Activated CD8-positive, alpha-beta T cell treated with anti-CD3 and anti-CD28 coated beads, Interleukin-2, amount 10 ng/mL, durations not matched to agents 7 days and 5 days (primary cell): ENCODE data around the gene IFNGR2. TPM values are rescaled to one million over a fixed set of nuclear protein-coding genes. Genes with fewer than 3 reads are reported as not detected.
"Not testable (repeated sequence)": the region's sequence is repeated elsewhere in the genome, so short reads cannot be mapped to it uniquely, and the experiment has no call there.

Experiments used
- ATAC-seq: fragments of 150-1000 bp; cut with Tn5 transposase; one replicate; pipeline ENCODE4 v1.10.0; 2021; ENCODE audit warnings: moderate library complexity
- CTCF ChIA-PET: fragments of 350-600 bp; sonication (Branson Sonifier 250); formaldehyde crosslinking; loops from one replicate; lab custom pipeline; 2021; ENCODE audit warnings: antibody characterized with exemption; lab: Charles Lee
- POLR2A ChIA-PET: fragments of 350-600 bp; sonication (Branson Sonifier 250); formaldehyde crosslinking; loops from one replicate; lab custom pipeline; 2021; ENCODE audit warnings: antibody characterized with exemption; lab: Charles Lee
- DNase-seq: peaks from one replicate; pipeline ENCODE4 v3.0.0-alpha.2; 2020
- H3K27ac Mint-ChIP-seq: one replicate; pipeline ENCODE4 v1.8.0; 2021; ENCODE audit warnings: mild to moderate bottlenecking, mixed read lengths
- H3K27me3 Mint-ChIP-seq: one replicate; pipeline ENCODE4 v1.8.0; 2021; ENCODE audit warnings: low read depth, mixed read lengths
- H3K36me3 Mint-ChIP-seq: one replicate; pipeline ENCODE4 v1.8.0; 2021; ENCODE audit warnings: low read depth, mixed read lengths
- H3K4me1 Mint-ChIP-seq: one replicate; pipeline ENCODE4 v1.8.0; 2021; ENCODE audit warnings: low read depth, mixed read lengths
- H3K4me3 Mint-ChIP-seq: one replicate; pipeline ENCODE4 v1.8.0; 2021; ENCODE audit warnings: mild to moderate bottlenecking, mixed read lengths
- H3K9me3 Mint-ChIP-seq: one replicate; pipeline ENCODE4 v1.8.0; 2022; ENCODE audit warnings: mixed read lengths; ENCODE audit not compliant: insufficient read depth
- total RNA-seq, 2 experiments: library from RNA; stranded (reverse); gene quantifications; one replicate each; pipeline ENCODE4 v1.2.3, GENCODE V29; 2021

IFNGR2 gene
- total RNA-seq, 2 experiments from 2014 or later = 6.5 to 8.2 TPM

GRCh38 chr21:33403786-33404585, 773 bp downstream of the IFNGR2 start:
- ChIA-PET CTCF (interaction anchor here (0.7 to 1.6 kb wide), 4 partner anchors 9 to 207 kb away, joined by 3 to 4 read pairs (median 3); no protein-coding TSS in a partner anchor), POLR2A (no interaction called here)
- ATAC-seq (peak; percentile 29), DNase-seq (no peak)
- peak overlapping the region; percentile 77 for H3K27ac Mint-ChIP-seq
- peaks cover 7% of the 10 kb centered on the region for H3K36me3 Mint-ChIP-seq
- no peaks in the 10 kb centered on the region for H3K9me3 Mint-ChIP-seq
- peaks cover 24% of the 10 kb centered on the region for H3K27me3 Mint-ChIP-seq
- H3K4me3 Mint-ChIP-seq = peak overlapping the region; percentile 79
- peaks cover 48% of the 10 kb centered on the region for H3K4me1 Mint-ChIP-seq

- Mint-ChIP-seq H3K36me3 (peaks cover 7% of the 10 kb centered on the region), H3K27me3 (peaks cover 18% of the 10 kb centered on the region), H3K4me1 (peaks cover 31% of the 10 kb centered on the region), H3K4me3 (no peak overlapping the region), H3K27ac (no peak overlapping the region), H3K9me3 (no peaks in the 10 kb centered on the region)
- POLR2A ChIA-PET = interaction anchor here (1.3 kb wide), 1 partner anchor 28 kb away, joined by 3 read pairs; no protein-coding TSS in a partner anchor
- DNase-seq = no peak
- no peak for ATAC-seq
- CTCF ChIA-PET = interaction anchor here (2.1 kb wide), 1 partner anchor 45 kb away, joined by 8 read pairs; no protein-coding TSS in a partner anchor
Observed at GRCh38 chr21:33406493-33406892, 3.3 kb downstream of the IFNGR2 start.

GRCh38 chr21:33411949-33412430, 8.8 kb downstream of the IFNGR2 start:
- Mint-ChIP-seq H3K4me1 (peaks cover 24% of the 10 kb centered on the region), H3K27me3 (peaks cover 6% of the 10 kb centered on the region), H3K4me3 (no peak overlapping the region), H3K27ac (no peak overlapping the region), H3K9me3 (no peaks in the 10 kb centered on the region), H3K36me3 (peaks cover 7% of the 10 kb centered on the region)
- DNase-seq (no peak), ATAC-seq (no peak)
- ChIA-PET CTCF (interaction anchor here (1.9 kb wide), 1 partner anchor 215 kb away, joined by 10 read pairs; no protein-coding TSS in a partner anchor), POLR2A (no interaction called here)

GRCh38 chr21:33412439-33412831, 9.2 kb downstream of the IFNGR2 start:
- DNase-seq, H3K9me3 Mint-ChIP-seq, H3K36me3 Mint-ChIP-seq, H3K27ac Mint-ChIP-seq, H3K27me3 Mint-ChIP-seq, ATAC-seq, H3K4me3 Mint-ChIP-seq: not testable (repeated sequence)
- ChIA-PET CTCF (interaction anchor here (1.2 to 1.9 kb wide), 3 partner anchors 33 to 216 kb away, joined by 3 to 10 read pairs (median 4); no protein-coding TSS in a partner anchor), POLR2A (interaction anchor here (0.7 kb wide), 1 partner anchor 50 kb away, joined by 3 read pairs; no protein-coding TSS in a partner anchor)
- H3K4me1 Mint-ChIP-seq = peaks cover 21% of the 10 kb centered on the region

- peaks cover 2% of the 10 kb centered on the region for H3K27me3 Mint-ChIP-seq
- DNase-seq (no peak), ATAC-seq (no peak)
- no peaks in the 10 kb centered on the region for H3K9me3 Mint-ChIP-seq
- H3K4me3 Mint-ChIP-seq = peak overlapping the region; percentile 10
- CTCF ChIA-PET = interaction anchor here (1.2 to 1.9 kb wide), 4 partner anchors 8 to 216 kb away, joined by 3 to 10 read pairs (median 4); no protein-coding TSS in a partner anchor
- peaks cover 21% of the 10 kb centered on the region for H3K4me1 Mint-ChIP-seq
- peaks cover 7% of the 10 kb centered on the region for H3K36me3 Mint-ChIP-seq
- POLR2A ChIA-PET = interaction anchor here (0.7 kb wide), 1 partner anchor 51 kb away, joined by 3 read pairs; no protein-coding TSS in a partner anchor
- peak overlapping the region; percentile 29 for H3K27ac Mint-ChIP-seq
Observed at GRCh38 chr21:33412832-33413519, 9.8 kb downstream of the IFNGR2 start.

GRCh38 chr21:33414068-33414467, 10.9 kb downstream of the IFNGR2 start:
- ATAC-seq = no peak
- CTCF ChIA-PET = interaction anchor here (1.5 kb wide), 1 partner anchor 9 kb away, joined by 3 read pairs; no protein-coding TSS in a partner anchor
- DNase-seq = no peak
- Mint-ChIP-seq H3K4me3 (no peak overlapping the region), H3K27ac (no peak overlapping the region), H3K27me3 (no peaks in the 10 kb centered on the region), H3K4me1 (peaks cover 21% of the 10 kb centered on the region), H3K36me3 (peaks cover 5% of the 10 kb centered on the region), H3K9me3 (no peaks in the 10 kb centered on the region)
- POLR2A ChIA-PET = no interaction called here

- peaks cover 21% of the 10 kb centered on the region for H3K4me1 Mint-ChIP-seq
- CTCF ChIA-PET = interaction anchor here (1.1 kb wide), 1 partner anchor 54 kb away, joined by 3 read pairs; no protein-coding TSS in a partner anchor
- H3K36me3 Mint-ChIP-seq = peaks cover 5% of the 10 kb centered on the region
- no peak overlapping the region for H3K4me3 Mint-ChIP-seq
- H3K27me3 Mint-ChIP-seq = no peaks in the 10 kb centered on the region
- ATAC-seq = no peak
- no peak for DNase-seq
- H3K27ac Mint-ChIP-seq = no peak overlapping the region
- no peaks in the 10 kb centered on the region for H3K9me3 Mint-ChIP-seq
- POLR2A ChIA-PET = no interaction called here
Observed at GRCh38 chr21:33414926-33415325, 11.7 kb downstream of the IFNGR2 start.

- Mint-ChIP-seq H3K4me1 (peaks cover 4% of the 10 kb centered on the region), H3K27ac (no peak overlapping the region), H3K9me3 (no peaks in the 10 kb centered on the region), H3K4me3 (no peak overlapping the region), H3K36me3 (peaks cover 10% of the 10 kb centered on the region), H3K27me3 (no peaks in the 10 kb centered on the region)
- no peak for ATAC-seq
- no peak for DNase-seq
- ChIA-PET POLR2A (no interaction called here), CTCF (interaction anchor here (1.2 kb wide), 1 partner anchor 27 kb away, joined by 3 read pairs; no protein-coding TSS in a partner anchor)
Observed at GRCh38 chr21:33418691-33419090, 15.5 kb downstream of the IFNGR2 start.

GRCh38 chr21:33419538-33420123, 16.4 kb downstream of the IFNGR2 start:
- DNase-seq = no peak
- Mint-ChIP-seq H3K4me3 (no peak overlapping the region), H3K27ac (no peak overlapping the region), H3K9me3 (no peaks in the 10 kb centered on the region), H3K36me3 (peaks cover 12% of the 10 kb centered on the region), H3K27me3 (no peaks in the 10 kb centered on the region), H3K4me1 (no peaks in the 10 kb centered on the region)
- ATAC-seq = no peak
- POLR2A ChIA-PET = no interaction called here
- CTCF ChIA-PET = no interaction called here

- ChIA-PET CTCF (interaction anchor here (1.3 kb wide), 1 partner anchor 23 kb away, joined by 3 read pairs; no protein-coding TSS in a partner anchor), POLR2A (no interaction called here)
- Mint-ChIP-seq H3K4me3 (no peak overlapping the region), H3K4me1 (no peaks in the 10 kb centered on the region), H3K27me3 (no peaks in the 10 kb centered on the region), H3K9me3 (no peaks in the 10 kb centered on the region), H3K27ac (no peak overlapping the region), H3K36me3 (peaks cover 8% of the 10 kb centered on the region)
- DNase-seq = no peak
- no peak for ATAC-seq
Observed at GRCh38 chr21:33421713-33422393, 18.6 kb downstream of the IFNGR2 start.

GRCh38 chr21:33424214-33424613, 21.0 kb downstream of the IFNGR2 start:
- H3K27ac Mint-ChIP-seq = no peak overlapping the region
- POLR2A ChIA-PET = no interaction called here
- H3K36me3 Mint-ChIP-seq = peaks cover 15% of the 10 kb centered on the region

More at GRCh38 chr21:33424214-33424613, 21.0 kb downstream of the IFNGR2 start:
- DNase-seq (no peak), ATAC-seq (no peak)
- CTCF ChIA-PET = interaction anchor here (1.3 to 1.4 kb wide), 2 partner anchors 63 to 224 kb away, joined by 3 to 4 read pairs; no protein-coding TSS in a partner anchor
- H3K4me1 Mint-ChIP-seq = no peaks in the 10 kb centered on the region
- no peak overlapping the region for H3K4me3 Mint-ChIP-seq
- H3K27me3 Mint-ChIP-seq = no peaks in the 10 kb centered on the region
- H3K9me3 Mint-ChIP-seq = no peaks in the 10 kb centered on the region
